ENCODE data around the gene PPP1R13B.

GRCh38 chr14:103867020-103867419, 19.6 kb upstream of the PPP1R13B start:
- no peak for TF ChIP-seq POLR2AphosphoS5 (IDR thresholded peaks at IDR 0.05; ENCODE audit: borderline replicate concordance, low read depth, low read length)
- no peak for TF ChIP-seq EZH2 (IDR thresholded peaks at IDR 0.05)
- no peak for TF ChIP-seq FOXP2 (optimal IDR thresholded peaks at IDR 0.05; ENCODE audit: control extremely low read depth, extremely low read length, insufficient read depth)

All from SK-N-MC (cell line).